DOHH2 (cell line): ENCODE data around the gene RSL1D1.

Experiments
- H3F3A ChIP-seq: fragments of 200-600 bp; sonication (generic), shearing (Covaris generic); 2 replicates; pipeline ENCODE4 v1.6.0; 2016; ENCODE audit warnings: antibody characterized with exemption, mild to moderate bottlenecking; ENCODE audit not compliant: control insufficient read depth, insufficient read depth
- H3K27ac ChIP-seq: fragments of 200-600 bp; sonication (generic); 2 replicates; pipeline ENCODE4 v1.5.1; 2014; ENCODE audit warnings: low read depth, mild to moderate bottlenecking, low read length, moderate library complexity
- H3K27me3 ChIP-seq: fragments of 200-600 bp; sonication (generic); 2 replicates; pipeline ENCODE4 v1.6.1; 2014; ENCODE audit warnings: mild to moderate bottlenecking, low read length, mixed read lengths; ENCODE audit not compliant: control insufficient read depth
- H3K36me3 ChIP-seq: fragments of 200-600 bp; sonication (generic); 2 replicates; pipeline ENCODE4 v1.6.1; 2014; ENCODE audit warnings: mild to moderate bottlenecking, low read length, moderate library complexity, mixed read lengths; ENCODE audit not compliant: control insufficient read depth
- H3K4me1 ChIP-seq: fragments of 200-600 bp; sonication (generic); 2 replicates; pipeline ENCODE4 v1.6.1; 2014; ENCODE audit warnings: mild to moderate bottlenecking, low read length, mixed read lengths; ENCODE audit not compliant: control insufficient read depth
- H3K4me2 ChIP-seq: fragments of 200-600 bp; sonication (generic); 2 replicates; pipeline ENCODE4 v1.6.0; 2014; ENCODE audit warnings: mild to moderate bottlenecking, low read length, moderate library complexity
- H3K4me3 ChIP-seq: fragments of 200-600 bp; sonication (generic); 2 replicates; pipeline ENCODE4 v1.5.1; 2014; ENCODE audit warnings: mild to moderate bottlenecking, low read length, mixed read lengths
- H3K79me2 ChIP-seq: fragments of 200-600 bp; sonication (generic); 2 replicates; pipeline ENCODE4 v1.6.1; 2014; ENCODE audit warnings: mild to moderate bottlenecking, low read length, mixed read lengths; ENCODE audit not compliant: control insufficient read depth
- H3K9me2 ChIP-seq: fragments of 200-600 bp; sonication (generic); replicated peaks from 2 replicates; pipeline ENCODE4 v1.6.1; 2014; ENCODE audit warnings: mild to moderate bottlenecking, low read length, mixed read lengths; ENCODE audit not compliant: control insufficient read depth
- H3K9me3 ChIP-seq: fragments of 200-600 bp; sonication (generic); 2 replicates; pipeline ENCODE4 v1.6.1; 2014; ENCODE audit warnings: antibody characterized with exemption, low read length, mixed read lengths; ENCODE audit not compliant: control insufficient read depth, insufficient read depth
- H4K20me1 ChIP-seq: fragments of 200-600 bp; sonication (generic); 2 replicates; pipeline ENCODE4 v1.6.0; 2014; ENCODE audit warnings: low read depth, mild to moderate bottlenecking, antibody characterized with exemption, low read length, moderate library complexity; ENCODE audit not compliant: control insufficient read depth, insufficient read depth
- EZH2phosphoT487 ChIP-seq: fragments of 200-600 bp; sonication (generic); IDR thresholded peaks from 2 replicates; pipeline ENCODE4 v1.6.1; 2017; ENCODE audit warnings: borderline replicate concordance, mild to moderate bottlenecking, antibody characterized with exemption, low read length, moderate library complexity, mixed read lengths
- TF ChIP-seq, protein P1 (sequence below): fragments of 200-600 bp; sonication (generic); IDR thresholded peaks from one replicate; pipeline ENCODE4 v1.5.1; 2014; ENCODE audit warnings: antibody characterized with exemption, mild to moderate bottlenecking, low read depth, low read length; ENCODE audit not compliant: poor library complexity, severe bottlenecking

The RSL1D1 gene

DNA sequence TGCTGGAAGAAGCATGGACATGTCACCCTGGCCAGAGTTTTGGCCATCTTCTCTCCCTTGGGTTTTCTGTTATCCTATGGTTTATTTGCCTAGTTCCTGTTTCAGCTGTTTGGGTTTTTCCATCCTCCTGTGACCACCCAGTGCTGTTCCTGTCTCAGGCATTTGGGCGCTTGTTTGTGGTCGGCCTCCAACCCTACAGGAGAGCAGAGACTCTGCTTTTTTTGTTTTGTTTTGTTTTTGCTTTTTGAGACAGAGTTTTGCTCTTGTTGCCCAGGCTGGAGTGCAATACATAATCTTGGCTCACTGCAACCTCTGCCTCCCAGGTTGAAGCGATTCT is 51.0 kb downstream of the RSL1D1 start:
- Histone ChIP-seq H3K36me3 (peaks cover 19% of the 10 kb centered on the region), H4K20me1 (no peaks in the 10 kb centered on the region; the same call in 1 of the 2 replicates), H3K27me3 (no peaks in the 10 kb centered on the region), H3K4me2 (peak overlapping the region; percentile 94), H3K79me2 (peaks cover 47% of the 10 kb centered on the region), H3K4me3 (peak overlapping the region; percentile 95; the same call in 1 of the 2 replicates), H3K9me2 (no peaks in the 10 kb centered on the region), H3K27ac (no peak overlapping the region), H3F3A (0 out of 2 replicates have a peak, but pooled peaks cover 3% of the 10 kb centered on the region), H3K9me3 (no peaks in the 10 kb centered on the region), H3K4me1 (peaks cover 32% of the 10 kb centered on the region)
- TF ChIP-seq EZH2phosphoT487, result no peak
- TF ChIP-seq, protein P1, sequence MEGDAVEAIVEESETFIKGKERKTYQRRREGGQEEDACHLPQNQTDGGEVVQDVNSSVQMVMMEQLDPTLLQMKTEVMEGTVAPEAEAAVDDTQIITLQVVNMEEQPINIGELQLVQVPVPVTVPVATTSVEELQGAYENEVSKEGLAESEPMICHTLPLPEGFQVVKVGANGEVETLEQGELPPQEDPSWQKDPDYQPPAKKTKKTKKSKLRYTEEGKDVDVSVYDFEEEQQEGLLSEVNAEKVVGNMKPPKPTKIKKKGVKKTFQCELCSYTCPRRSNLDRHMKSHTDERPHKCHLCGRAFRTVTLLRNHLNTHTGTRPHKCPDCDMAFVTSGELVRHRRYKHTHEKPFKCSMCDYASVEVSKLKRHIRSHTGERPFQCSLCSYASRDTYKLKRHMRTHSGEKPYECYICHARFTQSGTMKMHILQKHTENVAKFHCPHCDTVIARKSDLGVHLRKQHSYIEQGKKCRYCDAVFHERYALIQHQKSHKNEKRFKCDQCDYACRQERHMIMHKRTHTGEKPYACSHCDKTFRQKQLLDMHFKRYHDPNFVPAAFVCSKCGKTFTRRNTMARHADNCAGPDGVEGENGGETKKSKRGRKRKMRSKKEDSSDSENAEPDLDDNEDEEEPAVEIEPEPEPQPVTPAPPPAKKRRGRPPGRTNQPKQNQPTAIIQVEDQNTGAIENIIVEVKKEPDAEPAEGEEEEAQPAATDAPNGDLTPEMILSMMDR, result no peak

DNA sequence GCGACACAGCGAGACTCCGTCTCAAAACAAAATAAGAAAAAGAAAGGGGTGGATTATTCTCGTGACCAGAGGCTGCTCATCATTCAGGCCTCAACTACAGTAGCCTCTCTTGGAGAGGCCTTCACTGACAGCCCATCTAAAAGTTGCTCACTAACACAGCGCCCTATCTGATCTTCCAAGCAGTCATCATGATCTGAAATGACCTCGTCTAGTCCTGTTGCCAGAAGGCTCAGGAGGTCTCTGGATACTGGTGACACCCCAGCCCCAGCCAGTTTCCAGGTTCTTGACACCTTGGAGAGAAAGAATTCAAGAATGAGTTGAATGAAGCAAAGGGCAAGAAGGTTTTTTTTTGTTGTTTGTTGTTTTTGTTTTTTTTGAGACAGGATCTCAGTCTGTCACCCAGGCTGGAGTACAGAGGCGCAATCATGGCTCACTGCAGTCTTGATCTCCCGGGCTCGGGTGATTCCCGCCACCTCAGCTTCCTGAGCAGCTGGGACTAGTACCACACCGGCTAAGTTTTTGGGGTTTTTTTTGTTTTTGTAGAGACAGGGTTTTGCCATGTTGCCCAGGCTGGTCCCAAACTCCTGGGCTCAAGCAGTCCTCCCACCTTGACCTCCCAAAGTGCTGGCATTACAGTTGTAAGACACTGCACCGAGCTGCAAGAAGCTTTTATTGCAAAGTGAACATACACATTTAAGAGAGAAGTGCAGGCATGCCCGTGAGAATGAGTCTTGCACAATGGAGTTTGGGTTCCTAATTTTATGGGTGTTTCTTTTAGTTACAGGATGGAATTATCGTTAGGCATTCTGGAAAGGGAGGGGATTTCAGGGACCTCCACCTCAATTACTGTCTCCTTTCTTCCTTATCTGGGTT is 51.6 kb downstream of the RSL1D1 start:
- peak overlapping the region; percentile 95 for H3K4me3 ChIP-seq
- no peaks in the 10 kb centered on the region for H3K9me3 ChIP-seq
- peak overlapping the region; percentile 94 for H3K4me2 ChIP-seq
- no peaks in the 10 kb centered on the region for H3K27me3 ChIP-seq
- H3F3A ChIP-seq, result peaks cover 8% of the 10 kb centered on the region; the same call in 1 of the 2 replicates
- H3K79me2 ChIP-seq, result peaks cover 53% of the 10 kb centered on the region
- no peak for TF ChIP-seq EZH2phosphoT487
- TF ChIP-seq, protein P1, result no peak
- H3K4me1 ChIP-seq, result peaks cover 38% of the 10 kb centered on the region
- H3K36me3 ChIP-seq, result peaks cover 25% of the 10 kb centered on the region
- no peaks in the 10 kb centered on the region; the same call in 1 of the 2 replicates for H4K20me1 ChIP-seq
- no peak overlapping the region for H3K27ac ChIP-seq
- H3K9me2 ChIP-seq, result no peaks in the 10 kb centered on the region

DNA sequence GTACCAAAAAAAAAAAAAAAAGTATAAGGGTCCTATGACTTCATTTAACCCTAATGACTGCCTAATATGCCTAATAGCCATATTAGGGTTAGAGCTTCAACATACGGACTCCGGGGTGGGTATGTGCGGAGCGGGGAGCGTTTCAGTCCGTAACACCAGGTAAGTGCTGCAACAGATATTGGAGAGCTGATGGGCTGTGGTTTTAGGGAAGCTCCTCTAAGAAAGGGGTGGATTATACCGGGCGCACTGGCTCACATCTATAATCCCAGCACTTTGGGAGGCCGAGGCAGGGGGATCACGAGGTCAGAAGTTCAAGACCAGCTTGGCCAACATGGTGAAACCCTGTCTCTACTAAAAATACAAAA is 52.3 kb downstream of the RSL1D1 start:
- no peak overlapping the region for H3K27ac ChIP-seq

More for the DNA sequence above, 52.3 kb downstream of the RSL1D1 start:
- no peaks in the 10 kb centered on the region for H3K9me2 ChIP-seq
- TF ChIP-seq, protein P1, result no peak
- TF ChIP-seq EZH2phosphoT487, result no peak
- peaks cover 46% of the 10 kb centered on the region for H3K4me1 ChIP-seq
- H3K9me3 ChIP-seq, result no peaks in the 10 kb centered on the region
- peaks cover 2% of the 10 kb centered on the region for H4K20me1 ChIP-seq
- peak overlapping the region; percentile 95 for H3K4me3 ChIP-seq
- H3F3A ChIP-seq, result peaks cover 16% of the 10 kb centered on the region; the same call in 1 of the 2 replicates
- H3K79me2 ChIP-seq, result peaks cover 61% of the 10 kb centered on the region
- no peaks in the 10 kb centered on the region for H3K27me3 ChIP-seq
- H3K36me3 ChIP-seq, result peaks cover 32% of the 10 kb centered on the region
- peak overlapping the region; percentile 94 for H3K4me2 ChIP-seq
